ENCODE data around the gene SLIT2.

DNA sequence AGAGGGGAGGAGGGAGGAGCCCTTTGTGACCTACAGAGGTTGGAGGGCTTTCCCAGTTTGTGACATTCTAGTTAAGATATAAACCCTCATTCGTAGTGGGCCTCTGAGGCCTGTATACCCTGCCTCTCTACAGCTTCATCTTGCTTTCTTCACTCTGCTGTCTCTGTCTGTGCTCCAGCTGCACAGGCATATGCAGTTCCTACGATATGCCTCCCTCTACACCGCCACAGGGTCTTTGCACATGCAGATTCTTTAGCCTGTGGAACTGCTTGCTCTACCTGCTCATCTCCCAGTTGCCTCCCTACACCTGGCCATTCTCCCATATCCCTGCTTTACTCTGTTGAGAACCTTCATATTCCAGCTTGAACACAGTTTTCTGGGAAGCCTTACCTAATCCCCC, 38.1 kb downstream of the SLIT2 start:
- TF ChIP-seq, protein P1, sequence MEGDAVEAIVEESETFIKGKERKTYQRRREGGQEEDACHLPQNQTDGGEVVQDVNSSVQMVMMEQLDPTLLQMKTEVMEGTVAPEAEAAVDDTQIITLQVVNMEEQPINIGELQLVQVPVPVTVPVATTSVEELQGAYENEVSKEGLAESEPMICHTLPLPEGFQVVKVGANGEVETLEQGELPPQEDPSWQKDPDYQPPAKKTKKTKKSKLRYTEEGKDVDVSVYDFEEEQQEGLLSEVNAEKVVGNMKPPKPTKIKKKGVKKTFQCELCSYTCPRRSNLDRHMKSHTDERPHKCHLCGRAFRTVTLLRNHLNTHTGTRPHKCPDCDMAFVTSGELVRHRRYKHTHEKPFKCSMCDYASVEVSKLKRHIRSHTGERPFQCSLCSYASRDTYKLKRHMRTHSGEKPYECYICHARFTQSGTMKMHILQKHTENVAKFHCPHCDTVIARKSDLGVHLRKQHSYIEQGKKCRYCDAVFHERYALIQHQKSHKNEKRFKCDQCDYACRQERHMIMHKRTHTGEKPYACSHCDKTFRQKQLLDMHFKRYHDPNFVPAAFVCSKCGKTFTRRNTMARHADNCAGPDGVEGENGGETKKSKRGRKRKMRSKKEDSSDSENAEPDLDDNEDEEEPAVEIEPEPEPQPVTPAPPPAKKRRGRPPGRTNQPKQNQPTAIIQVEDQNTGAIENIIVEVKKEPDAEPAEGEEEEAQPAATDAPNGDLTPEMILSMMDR (IDR thresholded peaks at IDR 0.05 in 8 of 11, conservative IDR thresholded peaks at IDR 0.05 in 3 of 11) = no peak
- TF ChIP-seq POLR2A (IDR thresholded peaks at IDR 0.05) = no peak

All from spleen (tissue), 7 donors.